Measurements from ENCODE around the gene ST8SIA5. TPM values are rescaled to one million over a fixed set of nuclear protein-coding genes. Genes with fewer than 3 reads are reported as not detected.

ST8SIA5 gene
- total and polyA plus RNA-seq, 10 of the 15 experiments (the other 5 are each of a cell fraction or from before 2014, with no cell fraction given), result 0.02 to 0.32 (median 0.12) TPM; not detected in 1

GRCh38 chr18:46702471-46702870 lies 54.4 kb downstream of the ST8SIA5 start:
- ATAC-seq, result no peak
- no peak for DNase-seq (ENCODE audit: low read depth, low spot score)
- SMC1A ChIA-PET (ENCODE audit: uncharacterized antibody, unreplicated experiment), result interaction anchor here (0.6 kb wide), 1 partner anchor 603 kb away, joined by 3 read pairs; no protein-coding TSS in a partner anchor
- intact Hi-C loops (cut with micrococcal nuclease; ENCODE audit: unreplicated experiment) (no loop called here), in situ Hi-C loops (cut with MboI) (no loop called here)
- H3K27ac ChIP-seq (ENCODE audit: control insufficient read depth, insufficient read depth), result no peak overlapping the region
- TF ChIP-seq NKRF (conservative IDR thresholded peaks at IDR 0.05), result no peak
- TF ChIP-seq GATAD2B (conservative IDR thresholded peaks at IDR 0.05; ENCODE audit: low read depth), result no peak
- no peak for TF ChIP-seq FOXM1 (IDR thresholded peaks at IDR 0.05; ENCODE audit: low read depth, low read length)
- no peak for TF ChIP-seq POU2F2 (IDR thresholded peaks at IDR 0.05; ENCODE audit: borderline replicate concordance, low read depth, low read length)
- no peak for TF ChIP-seq REST (IDR thresholded peaks at IDR 0.05; ENCODE audit: low read depth, low read length)
- TF ChIP-seq PRDM15 (CRISPR knock-in tag; IDR thresholded peaks at IDR 0.05), result no peak
- TF ChIP-seq MLLT1 (IDR thresholded peaks at IDR 0.05), result no peak
- no peak for TF ChIP-seq RELA (IDR thresholded peaks at IDR 0.05; ENCODE audit: borderline replicate concordance, partially characterized antibody)
- no peak for TF ChIP-seq SMAD5 (IDR thresholded peaks at IDR 0.05; ENCODE audit: low read depth)
- no TSS peak for BruUV-seq (replicated peaks)
- H4K20me1 ChIP-seq (ENCODE audit: control insufficient read depth, insufficient read depth), result no peaks in the 10 kb centered on the region
- no peaks in the 10 kb centered on the region for H3K79me2 ChIP-seq (ENCODE audit: control insufficient read depth, insufficient read depth, low read length)
- no peaks in the 10 kb centered on the region; the same call in 2 of the 3 replicates for H3K9me3 ChIP-seq (replicated peaks; ENCODE audit: control insufficient read depth, insufficient read depth, low read length)
- no peak overlapping the region for H3K4me3 ChIP-seq
- CTCF ChIA-PET, result interaction anchor here (0.5 kb wide), 1 partner anchor 30 kb away, joined by 4 read pairs; no protein-coding TSS in a partner anchor
- POLR2A ChIA-PET, result no interaction called here
- H3K9ac ChIP-seq (ENCODE audit: control insufficient read depth, insufficient read depth, low read length), result no peak overlapping the region
- H3K27me3 ChIP-seq (replicated peaks in 1 of 2; ENCODE audit: control insufficient read depth in 2 of 2, insufficient read depth in 2 of 2, low read length in 1 of 2), result peaks cover 0 to 4% of the 10 kb centered on the region in 2 experiments; a peak in 2 of 4 replicates
- H3K4me2 ChIP-seq (ENCODE audit: control insufficient read depth, insufficient read depth), result no peak overlapping the region
- WGBS (ENCODE audit: insufficient coverage, insufficient replicate concordance, low lambda C conversion rate, missing lambda C conversion rate), result 43% methylated on average over 6 of the region's 6 CpGs
- no peaks in the 10 kb centered on the region for H3K36me3 ChIP-seq (ENCODE audit: control insufficient read depth in 2 of 2, insufficient read depth in 2 of 2, low read length in 1 of 2)
- no peak overlapping the region for H2AFZ ChIP-seq (ENCODE audit: control insufficient read depth, low read depth, low read length)
- RAD21 ChIA-PET (ENCODE audit: unreplicated experiment), result no interaction called here
- H3K4me1 ChIP-seq (ENCODE audit: control insufficient read depth, insufficient read depth, low read length), result no peaks in the 10 kb centered on the region
- no peak for FAIRE-seq
